ENCODE data around the gene AQP2. TPM values are rescaled to one million over a fixed set of nuclear protein-coding genes. Genes with fewer than 3 reads are reported as not detected.

The AQP2 gene
- polyA plus RNA-seq, 6 donors from 2014 or later = not detected

GRCh38 chr12:49923880-49924556 lies 26.5 kb upstream of the AQP2 start:
- Mint-ChIP-seq H3K4me3 (no peak overlapping the region), H3K9me3 (no peaks in the 10 kb centered on the region), H3K36me3 (no peaks in the 10 kb centered on the region), H3K4me1 (no peaks in the 10 kb centered on the region), H3K27ac (no peak overlapping the region), H3K27me3 (peaks cover 5 to 23% (median 10%) of the 10 kb centered on the region in 3 donors)
- ATAC-seq (ENCODE audit: low read depth in 2 of 2) (no peak), DNase-seq (no peak)

- ATAC-seq (ENCODE audit: low read depth in 2 of 2) = no peak
- no peaks in the 10 kb centered on the region for H3K36me3 Mint-ChIP-seq
- DNase-seq = no peak
- H3K4me3 Mint-ChIP-seq = no peak overlapping the region
- H3K9me3 Mint-ChIP-seq = no peaks in the 10 kb centered on the region
- peaks cover 5 to 25% (median 17%) of the 10 kb centered on the region in 3 donors for H3K27me3 Mint-ChIP-seq
- H3K27ac Mint-ChIP-seq = no peak overlapping the region
- no peaks in the 10 kb centered on the region for H3K4me1 Mint-ChIP-seq
Measured at GRCh38 chr12:49924628-49925246, 25.8 kb upstream of the AQP2 start.

- peaks cover 5 to 27% (median 17%) of the 10 kb centered on the region in 3 donors for H3K27me3 Mint-ChIP-seq
Measured at GRCh38 chr12:49925433-49926204, 24.9 kb upstream of the AQP2 start.

GRCh38 chr12:49928471-49928870 lies 22.1 kb upstream of the AQP2 start:
- ATAC-seq (ENCODE audit: low read depth in 2 of 2) = no peak
- Mint-ChIP-seq H3K27me3 (peaks cover 0 to 10% (median 8%) of the 10 kb centered on the region in 3 donors), H3K9me3 (no peaks in the 10 kb centered on the region), H3K4me1 (no peaks in the 10 kb centered on the region), H3K27ac (no peak overlapping the region), H3K4me3 (no peak overlapping the region), H3K36me3 (no peaks in the 10 kb centered on the region)
- DNase-seq = no peak

More at GRCh38 chr12:49925433-49926204, 24.9 kb upstream of the AQP2 start:
- Mint-ChIP-seq H3K27ac (no peak overlapping the region), H3K4me3 (no peak overlapping the region), H3K4me1 (no peaks in the 10 kb centered on the region), H3K9me3 (no peaks in the 10 kb centered on the region), H3K36me3 (no peaks in the 10 kb centered on the region)
- ATAC-seq (ENCODE audit: low read depth in 2 of 2) (no peak), DNase-seq (no peak)

GRCh38 chr12:49929581-49929980 lies 21.0 kb upstream of the AQP2 start:
- H3K27me3 Mint-ChIP-seq = peaks cover 2 to 13% (median 8%) of the 10 kb centered on the region in 3 donors
- DNase-seq (no peak), ATAC-seq (ENCODE audit: low read depth in 2 of 2) (no peak)
- H3K27ac Mint-ChIP-seq = no peak overlapping the region
- no peak overlapping the region for H3K4me3 Mint-ChIP-seq
- no peaks in the 10 kb centered on the region for H3K9me3 Mint-ChIP-seq
- H3K4me1 Mint-ChIP-seq = no peaks in the 10 kb centered on the region
- H3K36me3 Mint-ChIP-seq = no peaks in the 10 kb centered on the region

GRCh38 chr12:49930515-49931288 lies 19.8 kb upstream of the AQP2 start:
- ATAC-seq (ENCODE audit: low read depth in 2 of 2) (no peak), DNase-seq (no peak)
- no peaks in the 10 kb centered on the region for H3K36me3 Mint-ChIP-seq
- no peaks in the 10 kb centered on the region for H3K9me3 Mint-ChIP-seq
- peaks cover 8 to 20% (median 9%) of the 10 kb centered on the region in 3 donors for H3K27me3 Mint-ChIP-seq
- no peaks in the 10 kb centered on the region for H3K4me1 Mint-ChIP-seq
- no peak overlapping the region for H3K4me3 Mint-ChIP-seq
- no peak overlapping the region for H3K27ac Mint-ChIP-seq

GRCh38 chr12:49932023-49932422 lies 18.5 kb upstream of the AQP2 start:
- Mint-ChIP-seq H3K27me3 (peaks cover 8 to 20% (median 9%) of the 10 kb centered on the region in 3 donors), H3K27ac (no peak overlapping the region), H3K4me1 (no peaks in the 10 kb centered on the region), H3K9me3 (no peaks in the 10 kb centered on the region), H3K36me3 (no peaks in the 10 kb centered on the region), H3K4me3 (no peak overlapping the region)
- no peak for ATAC-seq (ENCODE audit: low read depth in 2 of 2)
- no peak for DNase-seq

- H3K4me3 Mint-ChIP-seq = no peak overlapping the region
Measured at GRCh38 chr12:49932533-49933130, 17.9 kb upstream of the AQP2 start.

GRCh38 chr12:49933796-49934195 lies 16.7 kb upstream of the AQP2 start:
- H3K4me3 Mint-ChIP-seq = no peak overlapping the region
- DNase-seq = no peak
- ATAC-seq (ENCODE audit: low read depth in 2 of 2) = no peak
- H3K27me3 Mint-ChIP-seq = peaks cover 8 to 20% (median 9%) of the 10 kb centered on the region in 3 donors
- H3K27ac Mint-ChIP-seq = no peak overlapping the region
- no peaks in the 10 kb centered on the region for H3K4me1 Mint-ChIP-seq
- H3K9me3 Mint-ChIP-seq = no peaks in the 10 kb centered on the region
- H3K36me3 Mint-ChIP-seq = no peaks in the 10 kb centered on the region

More at GRCh38 chr12:49932533-49933130, 17.9 kb upstream of the AQP2 start:
- Mint-ChIP-seq H3K4me1 (no peaks in the 10 kb centered on the region), H3K36me3 (no peaks in the 10 kb centered on the region), H3K9me3 (no peaks in the 10 kb centered on the region), H3K27ac (no peak overlapping the region), H3K27me3 (peaks cover 8 to 20% (median 9%) of the 10 kb centered on the region in 3 donors)
- DNase-seq = no peak
- no peak for ATAC-seq (ENCODE audit: low read depth in 2 of 2)

- Mint-ChIP-seq H3K36me3 (no peaks in the 10 kb centered on the region), H3K4me3 (no peak overlapping the region), H3K9me3 (no peaks in the 10 kb centered on the region), H3K27ac (no peak overlapping the region), H3K27me3 (peaks cover 2 to 15% (median 9%) of the 10 kb centered on the region in 3 donors), H3K4me1 (no peaks in the 10 kb centered on the region)
- DNase-seq (no peak), ATAC-seq (ENCODE audit: low read depth in 2 of 2) (no peak)
Measured at GRCh38 chr12:49934505-49934904, 16.0 kb upstream of the AQP2 start.

GRCh38 chr12:49936925-49937324 lies 13.6 kb upstream of the AQP2 start:
- Mint-ChIP-seq H3K27ac (no peak overlapping the region), H3K4me1 (no peaks in the 10 kb centered on the region), H3K36me3 (no peaks in the 10 kb centered on the region), H3K4me3 (no peak overlapping the region), H3K27me3 (peaks cover 2 to 10% (median 9%) of the 10 kb centered on the region in 3 donors), H3K9me3 (no peaks in the 10 kb centered on the region)
- ATAC-seq (ENCODE audit: low read depth in 2 of 2) (no peak), DNase-seq (no peak)

- Mint-ChIP-seq H3K27ac (no peak overlapping the region), H3K36me3 (no peaks in the 10 kb centered on the region), H3K9me3 (no peaks in the 10 kb centered on the region), H3K27me3 (peaks cover 9 to 12% (median 10%) of the 10 kb centered on the region in 3 donors), H3K4me3 (no peak overlapping the region), H3K4me1 (no peaks in the 10 kb centered on the region)
- DNase-seq (no peak), ATAC-seq (ENCODE audit: low read depth in 2 of 2) (no peak)
Measured at GRCh38 chr12:49937639-49938300, 12.8 kb upstream of the AQP2 start.
